ENCODE data around the gene RAVER1. TPM values are rescaled to one million over a fixed set of nuclear protein-coding genes. Genes with fewer than 3 reads are reported as not detected.
"Not testable (repeated sequence)": the region's sequence is repeated elsewhere in the genome, so short reads cannot be mapped to it uniquely, and the experiment has no call there.

The RAVER1 gene, protein sequence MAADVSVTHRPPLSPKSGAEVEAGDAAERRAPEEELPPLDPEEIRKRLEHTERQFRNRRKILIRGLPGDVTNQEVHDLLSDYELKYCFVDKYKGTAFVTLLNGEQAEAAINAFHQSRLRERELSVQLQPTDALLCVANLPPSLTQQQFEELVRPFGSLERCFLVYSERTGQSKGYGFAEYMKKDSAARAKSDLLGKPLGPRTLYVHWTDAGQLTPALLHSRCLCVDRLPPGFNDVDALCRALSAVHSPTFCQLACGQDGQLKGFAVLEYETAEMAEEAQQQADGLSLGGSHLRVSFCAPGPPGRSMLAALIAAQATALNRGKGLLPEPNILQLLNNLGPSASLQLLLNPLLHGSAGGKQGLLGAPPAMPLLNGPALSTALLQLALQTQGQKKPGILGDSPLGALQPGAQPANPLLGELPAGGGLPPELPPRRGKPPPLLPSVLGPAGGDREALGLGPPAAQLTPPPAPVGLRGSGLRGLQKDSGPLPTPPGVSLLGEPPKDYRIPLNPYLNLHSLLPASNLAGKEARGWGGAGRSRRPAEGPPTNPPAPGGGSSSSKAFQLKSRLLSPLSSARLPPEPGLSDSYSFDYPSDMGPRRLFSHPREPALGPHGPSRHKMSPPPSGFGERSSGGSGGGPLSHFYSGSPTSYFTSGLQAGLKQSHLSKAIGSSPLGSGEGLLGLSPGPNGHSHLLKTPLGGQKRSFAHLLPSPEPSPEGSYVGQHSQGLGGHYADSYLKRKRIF
- total RNA-seq = 44.6 TPM

DNA sequence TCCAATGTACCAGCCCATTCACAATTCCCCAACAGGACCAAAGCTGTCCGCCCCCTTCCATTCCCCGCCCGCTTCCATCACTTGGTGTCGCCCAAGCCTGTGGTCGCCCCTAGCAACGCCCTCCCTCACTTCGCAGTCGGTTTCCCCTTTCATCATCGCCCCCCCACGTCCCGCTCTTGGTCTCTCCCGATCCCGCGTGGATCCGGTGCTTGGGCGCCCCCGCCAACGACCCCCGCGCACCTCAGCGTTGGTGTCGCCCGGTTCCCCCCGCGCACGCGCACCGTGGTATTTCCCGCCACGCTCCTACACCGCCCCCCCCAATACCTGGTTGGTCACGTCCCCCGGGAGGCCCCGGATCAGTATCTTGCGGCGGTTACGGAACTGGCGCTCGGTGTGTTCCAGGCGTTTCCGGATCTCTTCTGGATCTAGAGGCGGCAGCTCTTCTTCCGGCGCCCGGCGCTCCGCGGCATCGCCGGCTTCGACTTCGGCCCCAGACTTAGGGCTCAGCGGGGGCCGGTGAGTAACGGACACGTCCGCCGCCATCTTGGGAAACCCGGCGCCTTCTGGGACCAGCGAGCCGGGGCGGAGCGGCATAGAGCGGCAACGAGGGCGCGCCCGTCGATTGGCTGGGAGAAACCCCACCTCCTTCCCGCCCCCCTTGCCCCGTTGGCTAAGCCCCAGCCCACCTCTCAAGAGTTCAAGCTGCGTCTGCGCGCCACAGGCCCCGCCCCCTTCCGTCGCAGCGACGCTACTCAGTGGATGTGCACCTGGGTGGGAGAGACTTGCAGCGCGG is at the start of gene RAVER1:
Gene RAVER1 (minus strand): TSS at position 565 of the 793 bp plus-strand sequence. CDS start 22 bp downstream, at position 543.
- peak; percentile 98 for DNase-seq (ENCODE audit: low spot score)

DNA sequence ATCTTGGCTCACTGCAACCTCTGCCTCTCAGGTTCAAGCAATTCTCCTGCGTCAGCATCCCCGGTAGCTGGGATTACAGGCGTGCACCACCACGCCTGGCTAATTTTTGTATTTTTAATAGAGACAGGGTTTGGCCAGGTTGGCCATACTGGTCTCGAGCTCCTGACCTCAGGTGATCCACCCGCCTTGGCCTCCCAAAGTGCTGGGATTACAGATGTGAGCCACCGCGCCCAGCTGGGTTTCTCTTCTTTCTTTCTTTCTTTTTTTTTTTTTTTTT is 49.8 kb upstream of the RAVER1 start:
- not testable (repeated sequence) for DNase-seq (ENCODE audit: low spot score)

GRCh38 chr19:10380313-10381102 is 47.2 kb upstream of the RAVER1 start, which contains the start of gene TYK2:
TYK2 (minus strand) TSS chr19:10380572; CDS start chr19:10378406, 2,166 bp downstream.
- DNase-seq (ENCODE audit: low spot score) = peak; percentile 98

- no peak for DNase-seq (ENCODE audit: low spot score)
Measured at GRCh38 chr19:10379880-10380312, 46.6 kb upstream of the RAVER1 start.

DNA sequence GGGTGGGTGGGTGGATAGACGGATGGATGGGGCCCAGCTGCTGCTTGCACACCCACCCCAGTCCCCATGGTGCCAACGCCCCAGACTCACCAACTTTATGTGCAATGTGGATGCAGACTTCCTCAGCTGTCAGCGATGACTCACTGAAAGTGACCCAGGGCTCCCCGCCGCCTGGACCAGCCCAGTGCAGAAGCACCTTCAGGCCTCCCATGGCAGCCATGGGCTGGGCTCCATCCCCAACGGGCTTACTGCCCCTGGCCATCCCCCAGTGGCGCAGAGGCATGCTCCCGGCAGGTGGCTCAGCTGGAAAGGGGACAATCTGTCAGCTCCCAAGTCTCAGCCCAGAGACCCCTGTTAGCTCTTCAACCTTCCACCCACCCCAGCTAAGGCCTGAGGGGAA is 44.8 kb upstream of the RAVER1 start:
- DNase-seq (ENCODE audit: low spot score) = no peak

DNA sequence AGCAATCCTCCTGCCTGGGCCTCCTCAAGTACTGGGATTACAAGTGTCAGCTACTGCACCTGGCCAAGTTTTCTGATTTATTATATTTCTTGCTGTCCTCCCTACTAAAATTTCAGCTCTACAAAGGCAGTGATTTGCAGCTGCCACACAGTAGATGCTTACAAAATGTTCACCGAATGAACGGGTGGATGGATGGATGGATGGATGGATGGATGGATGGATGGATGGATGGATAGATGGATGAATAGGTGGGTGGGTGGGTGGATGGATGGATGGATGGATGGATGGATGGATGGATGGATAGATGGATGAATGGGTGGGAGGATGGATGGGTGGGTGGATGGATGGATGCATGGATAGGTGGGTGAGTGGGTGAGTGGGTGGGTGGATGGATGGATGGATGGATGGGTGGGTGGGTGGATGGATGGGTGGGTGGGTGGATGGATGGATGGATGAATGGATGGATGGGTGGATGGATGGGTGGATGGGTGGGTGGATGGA is 43.9 kb upstream of the RAVER1 start:
- not testable (repeated sequence) for DNase-seq (ENCODE audit: low spot score)

- DNase-seq (ENCODE audit: low spot score) = no peak
Measured at GRCh38 chr19:10374931-10375330, 41.6 kb upstream of the RAVER1 start.

- DNase-seq (ENCODE audit: low spot score) = no peak
Measured at GRCh38 chr19:10372690-10373089, 39.4 kb upstream of the RAVER1 start.

DNA sequence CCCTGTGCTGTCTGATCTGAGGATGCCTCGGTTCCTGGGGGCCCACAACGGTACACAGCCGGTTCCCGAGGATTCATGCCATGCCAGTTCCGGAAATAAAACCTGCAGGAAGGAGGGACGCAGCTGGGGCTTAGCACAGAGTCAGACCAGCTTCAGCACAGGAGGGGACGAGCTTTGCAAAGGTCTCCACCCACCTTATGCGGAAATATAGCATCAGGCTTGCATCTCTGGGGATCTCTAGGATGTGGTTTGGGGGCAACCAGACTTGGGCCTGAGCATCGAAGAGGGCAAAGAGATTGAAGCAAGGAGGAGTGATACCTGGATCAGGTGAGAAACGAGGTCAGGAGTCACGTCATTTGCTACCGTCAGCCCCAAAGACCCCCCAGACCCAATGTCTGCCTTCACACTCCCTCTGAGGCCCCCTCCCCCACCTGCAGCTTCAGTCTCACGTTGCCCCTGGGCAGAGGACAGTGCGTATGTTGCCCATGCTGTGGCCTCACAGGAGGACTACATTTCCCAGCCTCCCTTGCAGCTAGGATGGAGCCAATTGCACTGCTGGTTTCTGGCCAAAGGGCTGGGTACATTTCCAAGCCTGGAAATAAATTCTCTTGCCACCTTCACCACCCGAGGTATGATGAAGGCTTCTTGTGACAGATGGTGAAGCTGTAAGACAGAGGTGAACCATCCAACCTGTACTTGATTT is 34.9 kb upstream of the RAVER1 start:
- DNase-seq (ENCODE audit: low spot score) = no peak

DNA sequence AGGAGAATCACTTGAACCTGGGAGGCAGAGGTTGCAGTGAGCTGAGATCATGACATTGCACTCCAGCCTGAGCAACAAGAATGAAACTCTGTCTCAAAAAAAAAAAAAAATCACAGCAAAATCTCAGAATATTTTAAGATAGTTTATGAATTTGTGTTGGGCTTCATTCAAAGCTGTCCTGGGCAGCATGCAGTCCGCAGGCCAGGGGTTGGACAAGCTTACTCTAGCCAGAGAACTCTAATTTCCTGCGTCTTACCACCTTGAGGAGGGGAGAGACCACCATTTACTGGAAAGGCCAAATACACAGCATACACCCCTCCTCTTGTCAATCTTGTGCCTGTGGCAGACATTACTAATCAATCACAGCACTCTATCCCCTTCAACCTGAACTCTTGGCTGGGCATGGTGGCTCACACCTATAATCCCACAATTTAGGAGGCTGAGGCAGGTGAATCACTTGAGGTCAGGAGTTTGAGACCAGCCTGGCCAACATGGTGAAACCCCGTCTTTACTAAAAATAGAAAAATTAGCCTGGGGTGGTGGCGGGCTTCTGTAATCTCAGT is 33.7 kb upstream of the RAVER1 start:
- DNase-seq (ENCODE audit: low spot score) = not testable (repeated sequence)

DNA sequence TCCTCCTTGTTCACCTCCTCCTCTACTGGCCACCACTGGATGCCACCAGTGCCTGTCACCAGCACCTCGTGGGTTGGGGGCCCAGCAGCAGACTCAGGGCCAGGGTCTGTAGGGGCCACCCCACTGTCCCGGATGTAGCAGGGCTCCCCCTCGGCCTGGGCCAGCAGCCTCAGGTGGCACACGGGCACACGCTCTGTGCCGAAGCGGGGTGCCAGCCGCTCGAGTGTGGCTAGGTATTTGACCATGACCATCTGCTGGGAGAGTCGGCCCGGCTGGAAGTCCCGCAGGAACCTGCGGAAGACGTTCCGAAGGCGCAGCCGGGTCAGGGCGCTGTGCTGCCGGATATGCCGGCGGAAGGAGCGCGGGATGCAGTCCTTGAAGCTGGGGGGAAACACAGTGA is 32.2 kb upstream of the RAVER1 start:
- no peak for DNase-seq (ENCODE audit: low spot score)

DNA sequence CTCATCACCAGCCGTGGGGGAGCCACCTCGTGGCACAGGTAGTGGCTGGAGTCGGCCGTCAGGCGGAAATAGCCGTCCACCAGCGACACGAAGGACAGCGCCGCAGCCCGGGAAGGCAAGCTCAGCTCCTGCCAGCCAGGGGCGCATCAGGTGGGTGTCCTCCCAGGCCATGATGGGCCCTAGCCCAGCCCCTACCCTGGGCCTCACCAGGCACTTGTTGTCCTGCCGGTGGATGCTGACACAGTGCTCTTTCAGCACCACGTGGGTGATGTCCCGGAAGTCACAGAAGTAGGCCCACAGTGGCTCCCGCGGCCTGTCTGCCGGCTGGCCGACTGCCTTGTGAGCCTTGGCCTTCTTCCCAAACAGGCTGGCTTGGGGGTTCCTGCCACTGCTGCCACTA is 31.3 kb upstream of the RAVER1 start:
- DNase-seq (ENCODE audit: low spot score) = no peak

- no peak for DNase-seq (ENCODE audit: low spot score)
Measured at GRCh38 chr19:10363789-10364281, 30.5 kb upstream of the RAVER1 start.

- no peak for DNase-seq (ENCODE audit: low spot score)
Measured at GRCh38 chr19:10362259-10362658, 28.9 kb upstream of the RAVER1 start.

DNA sequence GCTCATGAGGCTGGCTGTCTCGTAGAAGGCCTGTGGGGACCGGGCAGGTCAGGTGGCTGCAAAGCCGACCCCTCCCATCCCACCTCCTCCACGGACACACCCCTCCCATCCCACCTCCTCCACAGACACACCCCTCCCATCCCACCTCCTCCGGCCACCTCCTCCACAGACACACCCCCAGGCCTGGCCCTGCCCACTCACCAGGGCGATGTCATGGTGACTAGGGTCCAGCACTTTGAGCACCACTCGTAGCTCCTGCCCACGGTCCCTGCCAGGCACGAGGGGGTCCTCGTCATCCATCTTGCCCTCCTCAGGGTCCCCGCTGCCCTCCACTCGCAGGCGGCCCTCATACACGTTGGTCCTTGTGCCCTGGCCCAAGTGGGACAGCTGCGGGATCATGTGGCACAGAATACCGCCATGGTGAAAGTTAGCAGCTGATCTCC is 28.3 kb upstream of the RAVER1 start:
- DNase-seq (ENCODE audit: low spot score) = no peak

GRCh38 chr19:10356431-10356830 is 23.1 kb upstream of the RAVER1 start:
- DNase-seq (ENCODE audit: low spot score) = no peak

GRCh38 chr19:10353793-10354391 is 20.6 kb upstream of the RAVER1 start:
- DNase-seq (ENCODE audit: low spot score) = no peak

DNA sequence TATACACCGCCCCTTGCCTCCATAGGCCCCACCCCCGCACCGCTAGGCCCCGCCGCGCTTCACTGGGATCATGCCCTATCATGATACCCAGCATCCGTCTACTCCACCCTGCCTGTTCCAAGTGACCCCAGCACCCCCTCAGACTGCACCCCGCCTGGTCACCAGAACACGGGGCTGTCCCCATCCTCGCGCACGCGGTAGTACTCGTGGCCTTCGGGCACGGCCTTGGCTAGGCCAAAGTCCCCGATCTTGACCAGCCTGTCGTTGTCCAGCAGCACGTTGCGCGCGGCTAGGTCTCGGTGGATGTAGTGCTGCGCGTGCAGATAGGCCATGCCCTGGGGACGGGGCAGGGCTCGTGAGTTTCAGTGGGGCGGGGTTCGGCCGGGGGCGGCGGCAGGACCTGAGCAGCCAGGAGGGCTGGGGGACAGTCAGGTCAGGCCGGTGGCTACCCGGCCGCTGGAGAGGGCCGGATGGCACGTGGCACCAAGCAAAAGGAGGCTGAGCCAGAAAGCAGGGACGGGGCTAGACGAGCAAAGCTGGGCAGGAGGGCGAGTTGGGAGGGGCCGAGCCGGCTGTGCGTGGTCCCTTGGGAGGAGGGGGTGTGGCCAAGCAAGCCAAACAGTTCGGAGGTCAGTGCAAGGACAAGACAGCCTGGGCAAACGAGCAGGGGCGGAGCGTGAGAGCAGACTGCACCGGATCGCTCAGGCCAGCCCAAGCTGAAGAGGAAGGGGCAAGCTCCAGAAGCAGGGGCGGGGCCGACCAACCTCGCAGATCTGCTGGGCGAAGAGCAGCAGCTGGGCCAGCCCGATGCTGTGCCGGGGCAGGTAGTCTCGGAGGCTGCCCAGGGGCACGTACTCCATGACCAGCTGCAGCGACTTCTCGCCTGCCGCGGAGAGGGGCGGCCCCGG is 19.7 kb upstream of the RAVER1 start:
- DNase-seq (ENCODE audit: low spot score) = peak; percentile 25

GRCh38 chr19:10346509-10346908 is 13.2 kb upstream of the RAVER1 start:
- no peak for DNase-seq (ENCODE audit: low spot score)
